HG03565 (cell line): ENCODE measurements around the gene MEIOB.
"Not testable (repeated sequence)": the region's sequence is repeated elsewhere in the genome, so short reads cannot be mapped to it uniquely, and the experiment has no call there.

Experiments used
- ATAC-seq: cut with Tn5 transposase; IDR thresholded peaks from one replicate; pipeline ENCODE4 v1.9.1; 2021; ENCODE audit warnings: mild to moderate bottlenecking, moderate library complexity; ENCODE audit not compliant: unreplicated experiment

MEIOB gene

GRCh38 chr16:1908184-1908583, 36.2 kb upstream of the MEIOB start:
- no peak for ATAC-seq

- no peak for ATAC-seq
These were observed 35.4 kb upstream of the MEIOB start for GRCh38 chr16:1907226-1907860.

GRCh38 chr16:1906846-1907165, 34.8 kb upstream of the MEIOB start:
- ATAC-seq: no peak

GRCh38 chr16:1906055-1906845, 34.3 kb upstream of the MEIOB start:
- ATAC-seq: no peak

GRCh38 chr16:1903845-1904840, 32.2 kb upstream of the MEIOB start:
- ATAC-seq: no peak

- ATAC-seq: no peak
These were observed 31.2 kb upstream of the MEIOB start for GRCh38 chr16:1903220-1903574.

- ATAC-seq: no peak
These were observed 30.7 kb upstream of the MEIOB start for GRCh38 chr16:1902547-1903219.

GRCh38 chr16:1900452-1900774, 28.4 kb upstream of the MEIOB start:
- no peak for ATAC-seq

GRCh38 chr16:1899641-1900451, 27.9 kb upstream of the MEIOB start:
- ATAC-seq: no peak

GRCh38 chr16:1897692-1898091, 25.7 kb upstream of the MEIOB start:
- not testable (repeated sequence) for ATAC-seq

- no peak for ATAC-seq
These were observed 24.1 kb upstream of the MEIOB start for GRCh38 chr16:1895949-1896675.

GRCh38 chr16:1895068-1895467, 23.1 kb upstream of the MEIOB start:
- no peak for ATAC-seq

GRCh38 chr16:1890708-1891050, 18.7 kb upstream of the MEIOB start:
- no peak for ATAC-seq

- no peak for ATAC-seq
These were observed 18.2 kb upstream of the MEIOB start for GRCh38 chr16:1890024-1890707.

- no peak for ATAC-seq
These were observed 15.9 kb upstream of the MEIOB start for GRCh38 chr16:1887711-1888354.

GRCh38 chr16:1884889-1885288, 12.9 kb upstream of the MEIOB start:
- no peak for ATAC-seq

GRCh38 chr16:1884155-1884760, 12.3 kb upstream of the MEIOB start:
- no peak for ATAC-seq

- ATAC-seq: not testable (repeated sequence)
These were observed 9.2 kb upstream of the MEIOB start for GRCh38 chr16:1881172-1881571.
